GM19455 (cell line): ENCODE measurements around the gene CLN3.
"Not testable (repeated sequence)": the region's sequence is repeated elsewhere in the genome, so short reads cannot be mapped to it uniquely, and the experiment has no call there.

Experiments
- ATAC-seq: cut with Tn5 transposase; IDR thresholded peaks from one replicate; pipeline ENCODE4 v1.9.1; 2021; ENCODE audit not compliant: unreplicated experiment

The CLN3 gene

DNA sequence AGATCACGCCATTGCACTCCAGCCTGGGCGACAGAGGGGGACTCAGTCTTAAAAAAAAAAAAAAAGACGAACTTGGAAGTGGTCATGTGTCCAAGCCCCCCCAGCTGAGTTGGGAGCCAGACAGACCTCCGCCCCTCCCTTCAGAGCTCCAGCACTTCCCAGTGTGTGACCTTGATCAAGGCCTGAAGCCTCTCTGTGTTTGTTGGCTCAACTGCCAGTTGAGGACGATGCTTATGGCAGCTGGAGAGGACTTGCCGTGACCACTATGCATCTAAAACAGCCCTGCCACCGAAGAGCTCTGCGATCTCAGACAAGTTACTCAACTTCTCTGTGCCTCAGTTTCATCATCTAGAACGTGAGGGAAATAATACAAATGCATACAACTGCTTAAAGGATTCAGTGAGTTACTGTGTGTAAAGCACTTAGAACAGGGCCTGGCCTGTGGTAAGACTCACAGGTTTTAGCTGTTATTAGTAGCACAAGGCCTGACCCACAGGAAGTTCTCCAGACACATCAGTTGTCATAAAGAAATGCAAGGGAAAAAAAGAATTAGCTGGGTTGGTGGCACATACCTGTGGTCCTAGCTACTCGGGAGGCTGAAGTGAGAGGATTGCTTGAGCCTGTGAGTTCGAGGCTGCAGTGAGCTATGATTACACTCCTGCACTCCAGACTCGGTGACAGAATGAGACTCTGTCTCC, 21.8 kb upstream of the CLN3 start:
- no peak for ATAC-seq

- ATAC-seq: no peak
These were observed 20.2 kb upstream of the CLN3 start for GRCh38 chr16:28511801-28512789.

DNA sequence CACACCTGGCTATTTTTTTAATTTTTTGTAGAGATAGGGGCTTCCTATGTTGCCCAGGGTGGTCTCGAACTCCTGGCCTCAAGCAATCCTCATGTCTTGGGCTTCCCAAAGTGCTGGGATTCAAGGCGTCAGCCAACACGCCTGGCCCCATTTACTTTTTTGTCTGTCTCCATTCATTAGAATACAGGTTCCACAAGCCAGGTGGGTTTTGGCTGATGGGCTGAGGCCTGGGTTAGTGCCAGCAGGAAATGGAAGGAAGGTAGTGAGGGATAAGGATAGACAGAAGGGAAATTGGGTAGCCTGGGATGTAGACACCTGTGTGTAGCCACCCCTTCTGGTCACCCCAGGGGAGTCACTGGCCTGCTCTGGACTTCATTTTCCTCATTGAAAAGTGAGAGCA, 19.2 kb upstream of the CLN3 start:
- no peak for ATAC-seq

DNA sequence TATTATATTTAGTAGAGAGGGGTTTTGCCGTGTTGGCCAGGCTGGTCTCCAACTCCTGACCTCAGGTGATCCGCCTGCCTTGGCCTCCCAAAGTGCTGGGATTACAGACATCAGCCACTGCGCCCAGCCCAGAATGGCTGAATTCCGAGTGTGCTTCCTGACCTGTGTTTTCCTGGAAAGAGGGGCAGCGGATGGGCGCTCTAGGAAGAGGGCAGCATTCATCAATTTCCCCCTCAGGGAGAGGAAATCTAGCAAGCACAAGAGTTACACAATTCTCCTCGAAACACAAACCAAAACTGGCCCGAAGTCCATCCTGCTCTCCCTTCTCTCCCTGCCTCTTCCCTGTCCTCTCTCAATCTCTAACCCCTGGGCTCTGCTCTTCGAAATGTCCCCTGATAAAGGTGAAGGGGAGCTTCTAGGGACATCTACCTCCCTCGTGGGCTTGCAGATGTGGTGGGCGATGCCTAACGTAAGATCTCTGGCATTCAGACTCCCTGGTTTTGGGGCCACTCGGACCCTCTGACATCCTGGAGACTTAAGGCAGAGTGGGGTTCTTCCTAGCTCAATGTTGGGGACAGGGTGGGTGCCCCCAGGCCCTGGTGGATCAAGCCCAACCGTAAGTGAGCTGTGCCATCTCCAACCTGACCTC, 13.7 kb upstream of the CLN3 start:
- no peak for ATAC-seq

GRCh38 chr16:28504707-28505404, 13.0 kb upstream of the CLN3 start:
- no peak for ATAC-seq

- no peak for ATAC-seq
These were observed 11.8 kb upstream of the CLN3 start for GRCh38 chr16:28503470-28504259.

GRCh38 chr16:28502290-28502689, 10.4 kb upstream of the CLN3 start:
- no peak for ATAC-seq

DNA sequence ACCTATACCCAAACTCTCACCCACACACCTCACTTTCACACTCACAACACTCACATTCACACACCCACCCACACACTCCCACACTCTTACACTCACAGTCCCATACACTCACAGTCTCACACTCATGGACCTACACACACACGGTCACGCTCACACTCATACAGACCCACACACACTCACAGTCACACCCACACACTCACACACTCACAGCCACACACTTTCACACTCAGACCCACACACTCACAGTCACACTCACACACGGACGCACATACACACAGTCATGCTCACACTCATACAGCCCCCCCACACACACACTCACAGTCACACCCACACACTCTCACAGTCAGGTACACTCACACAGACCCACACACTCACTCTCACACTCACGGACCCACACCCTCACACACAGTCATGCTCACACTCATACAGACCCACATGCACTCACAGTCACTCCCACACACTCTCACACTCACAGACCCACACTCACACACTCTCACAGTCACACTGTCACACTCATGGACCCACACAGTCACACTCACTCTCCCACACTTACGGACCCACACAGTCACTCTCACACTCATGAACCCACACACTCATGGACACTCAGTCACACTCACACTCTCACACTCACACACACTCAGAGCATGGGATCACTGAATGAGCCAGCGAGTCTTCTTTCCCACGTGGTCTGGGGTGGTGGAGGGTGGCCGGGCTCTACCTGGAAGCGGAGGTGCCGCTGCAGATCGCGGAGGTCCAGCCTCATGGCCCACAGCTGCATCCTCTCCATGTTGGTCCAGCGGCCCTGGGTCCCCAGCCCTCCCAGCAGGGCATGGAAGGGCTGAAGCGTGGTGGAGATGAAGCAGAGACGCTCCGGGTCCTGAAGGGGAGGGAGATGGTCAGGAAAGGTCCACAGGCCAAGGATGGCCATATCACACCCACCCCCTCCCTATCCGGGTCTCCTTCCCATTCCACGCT, 9.7 kb upstream of the CLN3 start:
- no peak for ATAC-seq

DNA sequence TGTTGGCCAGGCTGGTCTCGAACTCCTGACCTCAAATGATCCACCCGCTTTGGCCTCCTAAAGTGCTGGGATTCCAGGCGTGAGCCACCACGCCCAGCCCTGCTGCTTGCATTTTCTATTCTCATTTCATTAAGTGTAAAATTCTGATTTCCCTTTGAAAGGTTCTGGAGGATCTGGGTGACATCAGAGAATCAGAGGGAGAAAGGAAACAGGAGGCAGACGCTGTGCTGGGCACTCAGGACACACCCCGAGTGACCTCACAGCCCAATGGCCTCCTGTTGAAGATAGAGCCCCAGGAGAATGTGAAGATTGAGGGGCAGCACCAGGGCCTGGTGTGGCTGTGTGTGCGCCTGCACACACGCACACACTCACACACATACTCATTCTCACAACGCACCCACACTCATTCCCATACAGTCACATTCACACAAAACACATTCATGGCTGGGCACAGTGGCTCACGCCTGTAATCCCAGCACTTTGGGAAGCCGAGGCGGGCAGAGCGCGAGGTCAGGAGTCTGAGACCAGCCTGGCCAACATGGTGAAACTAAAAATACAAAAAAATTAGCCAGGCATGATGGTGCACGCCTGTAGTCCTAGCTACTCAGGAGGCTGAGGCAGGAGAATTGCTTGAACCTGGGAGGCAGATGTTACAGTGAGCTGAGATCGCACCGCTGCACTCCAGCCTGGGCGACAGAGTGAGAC, 8.8 kb upstream of the CLN3 start:
- not testable (repeated sequence) for ATAC-seq

- no peak for ATAC-seq
These were observed 8.0 kb upstream of the CLN3 start for GRCh38 chr16:28499854-28500253.

DNA sequence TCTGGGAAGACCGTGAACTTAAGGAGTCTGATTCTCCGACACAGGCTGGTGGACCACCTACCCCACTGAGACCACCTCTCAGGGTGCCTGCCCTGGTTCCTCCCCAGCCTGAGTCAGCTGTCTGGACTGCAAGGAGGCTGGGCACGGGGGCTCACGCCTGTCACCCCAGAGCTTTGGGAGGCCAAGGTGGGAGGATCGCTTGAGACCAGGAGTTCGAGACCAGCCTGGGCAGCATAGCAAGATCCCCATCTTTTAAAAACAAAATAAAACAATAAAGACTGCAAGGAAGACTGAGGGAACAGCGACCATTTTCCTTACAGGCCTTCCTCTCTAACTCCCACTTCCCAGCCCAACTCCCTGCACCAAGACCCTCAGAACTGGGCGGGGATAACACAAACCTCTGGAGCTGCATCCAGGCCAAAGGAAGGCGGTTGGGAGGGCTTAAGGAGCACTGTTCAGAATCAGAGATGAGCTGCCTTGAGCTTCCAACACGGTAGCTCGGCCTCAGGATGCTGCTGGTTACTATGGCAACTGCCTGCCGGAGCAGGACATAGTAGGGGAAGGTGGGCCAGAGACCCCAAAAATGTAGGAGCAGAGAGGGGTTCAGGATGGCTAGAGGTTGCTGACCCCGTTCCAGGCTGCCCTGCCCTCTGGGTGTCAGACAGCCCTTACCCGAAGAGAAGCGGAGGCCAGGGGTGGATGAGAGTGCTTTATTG, 7.0 kb upstream of the CLN3 start:
- no peak for ATAC-seq

DNA sequence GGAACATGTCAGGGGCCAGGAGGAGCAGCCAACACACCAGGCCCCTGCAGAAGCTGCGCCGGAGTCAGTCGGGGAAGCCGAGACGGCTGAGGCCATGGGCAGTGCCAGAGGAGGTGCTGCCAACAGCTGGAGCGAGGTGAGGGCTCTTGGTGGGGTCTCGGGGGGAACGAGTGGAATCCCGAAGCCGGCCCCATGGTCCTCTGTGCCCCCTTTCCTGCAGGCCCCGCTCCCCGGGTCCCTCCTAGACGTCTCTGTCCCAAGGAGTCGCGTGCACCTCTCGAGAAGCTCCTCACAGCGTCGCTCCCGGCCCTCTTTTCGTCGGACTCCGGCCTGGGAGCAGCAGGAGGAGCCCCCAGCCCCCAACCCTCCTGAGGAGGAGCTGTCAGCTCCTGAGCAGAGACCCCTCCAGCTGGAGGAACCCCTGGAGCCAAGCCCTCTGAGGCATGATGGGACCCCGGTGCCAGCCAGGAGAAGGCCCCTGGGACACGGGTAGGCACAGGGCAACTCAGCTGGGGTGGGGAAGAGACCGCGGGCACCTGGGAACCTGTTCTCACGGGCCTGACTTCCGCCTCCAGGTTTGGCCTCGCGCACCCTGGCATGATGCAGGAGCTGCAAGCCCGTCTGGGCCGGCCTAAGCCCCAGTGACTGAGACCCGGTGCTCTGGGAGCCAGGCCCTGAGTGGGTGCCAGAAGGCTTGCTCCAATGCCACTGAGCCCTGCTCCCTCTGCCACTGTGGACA, 6.2 kb upstream of the CLN3 start:
- no peak for ATAC-seq

GRCh38 chr16:28497386-28497785, 5.5 kb upstream of the CLN3 start:
- no peak for ATAC-seq

GRCh38 chr16:28496844-28497243, 5.0 kb upstream of the CLN3 start:
- ATAC-seq: no peak

- ATAC-seq: no peak
These were observed 4.2 kb upstream of the CLN3 start for GRCh38 chr16:28495795-28496749.
